Mesendoderm (in vitro differentiated cells): ENCODE measurements around the gene CEP112.

Experiments
- DNase-seq: peaks from one replicate; pipeline ENCODE4 v3.0.0; 2013
- H2AK5ac ChIP-seq: 2 replicates; pipeline ENCODE4 v1.6.1; 2013; ENCODE audit warnings: low read length, inconsistent platforms
- H2BK120ac ChIP-seq: 2 replicates; pipeline ENCODE4 v1.6.1; 2013; ENCODE audit warnings: low read depth, mild to moderate bottlenecking, low read length, moderate library complexity, mixed read lengths
- H2BK15ac ChIP-seq: replicated peaks from 2 replicates; pipeline ENCODE4 v1.6.1; 2013; ENCODE audit warnings: low read depth, mild to moderate bottlenecking, moderate library complexity
- H2BK5ac ChIP-seq: 2 replicates; pipeline ENCODE4 v1.6.1; 2013; ENCODE audit warnings: low read length, inconsistent platforms
- H3K18ac ChIP-seq: 2 replicates; pipeline ENCODE4 v1.6.1; 2013; ENCODE audit warnings: mild to moderate bottlenecking, low read length, mixed read lengths
- H3K23ac ChIP-seq: one replicate; pipeline ENCODE4 v1.6.1; 2013; ENCODE audit warnings: low read length
- H3K27ac ChIP-seq: 2 replicates; pipeline ENCODE4 v1.5.1; 2013; ENCODE audit warnings: low read depth, mild to moderate bottlenecking, inconsistent platforms, low read length, moderate library complexity
- H3K27me3 ChIP-seq: 2 replicates; pipeline ENCODE4 v1.6.1; 2013; ENCODE audit warnings: low read length, control low read depth, mild to moderate bottlenecking, inconsistent platforms; ENCODE audit not compliant: insufficient read depth, poor library complexity
- H3K36me3 ChIP-seq: 2 replicates; pipeline ENCODE4 v1.6.1; 2013; ENCODE audit warnings: low read length, inconsistent platforms; ENCODE audit not compliant: control insufficient read depth, insufficient read depth
- H3K4ac ChIP-seq: one replicate; pipeline ENCODE4 v1.6.1; 2013; ENCODE audit warnings: low read depth, mild to moderate bottlenecking, low read length, moderate library complexity
- H3K4me1 ChIP-seq: 2 replicates; pipeline ENCODE4 v1.6.1; 2013; ENCODE audit warnings: low read depth, low read length, inconsistent platforms; ENCODE audit not compliant: control insufficient read depth
- H3K4me2 ChIP-seq: 2 replicates; pipeline ENCODE4 v1.6.1; 2013; ENCODE audit warnings: low read length
- H3K4me3 ChIP-seq: 2 replicates; pipeline ENCODE4 v1.5.1; 2013; ENCODE audit warnings: mild to moderate bottlenecking, low read length
- H3K56ac ChIP-seq: one replicate; pipeline ENCODE4 v1.6.1; 2013; ENCODE audit warnings: low read length
- H3K79me1 ChIP-seq: 2 replicates; pipeline ENCODE4 v1.6.1; 2013; ENCODE audit warnings: low read length, inconsistent platforms
- H3K79me2 ChIP-seq: 2 replicates; pipeline ENCODE4 v1.6.1; 2013; ENCODE audit warnings: mild to moderate bottlenecking, low read length; ENCODE audit not compliant: control insufficient read depth, insufficient read depth
- H3K9ac ChIP-seq: 2 replicates; pipeline ENCODE4 v1.6.1; 2013; ENCODE audit warnings: low read length, inconsistent platforms
- H4K5ac ChIP-seq: one replicate; pipeline ENCODE4 v1.6.1; 2013; ENCODE audit warnings: low read length
- H4K8ac ChIP-seq: one replicate; pipeline ENCODE4 v1.6.1; 2013; ENCODE audit warnings: low read depth, mild to moderate bottlenecking, control low read depth, low read length, moderate library complexity
- WGBS: extraction: QIAGEN DNeasy Blood & Tissue Kit; methylation state at CpG from one replicate; pipeline ENCODE4 v1.1.7; 2013; ENCODE audit warnings: low lambda C conversion rate, missing lambda C conversion rate; ENCODE audit not compliant: insufficient coverage; ENCODE audit errors: extremely low coverage; 5-methylcytosine and 5-hydroxymethylcytosine counted together

CEP112 gene

DNA sequence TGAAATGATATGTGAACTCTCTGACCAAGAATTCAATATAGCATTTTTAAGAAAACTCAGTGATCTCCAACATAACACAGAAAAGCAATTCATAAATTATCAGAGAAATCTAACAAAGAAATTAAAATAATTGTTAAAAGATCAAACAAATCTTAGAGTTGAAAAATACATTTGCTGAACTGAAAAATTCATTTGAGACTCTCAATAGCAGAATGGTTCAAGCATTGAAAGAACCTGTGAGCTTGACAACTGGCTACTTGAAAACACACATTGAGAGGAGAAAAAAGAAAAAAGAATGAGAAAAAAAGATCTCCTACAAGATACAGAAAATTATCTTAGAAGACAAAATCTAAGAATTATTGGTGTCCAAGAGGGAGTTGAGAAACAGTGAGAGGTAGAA lies 203.5 kb downstream of the CEP112 start:
- H3K27me3 ChIP-seq = no peaks in the 10 kb centered on the region
- H2BK15ac ChIP-seq = no peak overlapping the region
- H3K79me2 ChIP-seq = no peaks in the 10 kb centered on the region
- no peak overlapping the region for H2BK5ac ChIP-seq
- no peak overlapping the region for H3K56ac ChIP-seq
- no peaks in the 10 kb centered on the region for H3K79me1 ChIP-seq
- no peaks in the 10 kb centered on the region for H3K36me3 ChIP-seq
- H3K9ac ChIP-seq = no peak overlapping the region
- H3K4ac ChIP-seq = no peak overlapping the region
- no peak overlapping the region for H4K5ac ChIP-seq
- H2AK5ac ChIP-seq = no peak overlapping the region
- no peak for DNase-seq
- H3K4me2 ChIP-seq = no peak overlapping the region
- no peak overlapping the region for H2BK120ac ChIP-seq
- no peak overlapping the region for H3K4me3 ChIP-seq
- no peak overlapping the region for H3K23ac ChIP-seq
- no peak overlapping the region for H4K8ac ChIP-seq
- no peaks in the 10 kb centered on the region for H3K4me1 ChIP-seq
- H3K27ac ChIP-seq = no peak overlapping the region
- no peak overlapping the region for H3K18ac ChIP-seq

DNA sequence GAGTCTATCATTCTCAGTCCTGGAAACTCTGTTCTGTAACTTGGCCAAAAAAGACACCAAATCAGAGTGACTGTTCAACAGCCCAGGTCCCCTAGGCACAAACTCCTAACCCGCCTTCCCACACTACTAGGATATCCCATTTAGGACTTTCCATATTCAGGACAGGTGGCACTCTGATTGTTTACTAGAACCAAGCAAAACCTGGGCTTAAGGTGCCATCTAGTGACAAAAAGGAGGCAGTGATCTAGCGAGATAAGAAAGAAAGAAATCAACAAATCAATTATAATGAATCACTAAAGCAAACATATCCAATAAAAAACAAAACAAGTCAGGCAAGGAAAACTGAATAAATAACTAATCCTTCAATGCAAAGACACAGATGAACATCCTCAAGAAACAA lies 203.9 kb downstream of the CEP112 start:
- Histone ChIP-seq H3K27ac (no peak overlapping the region), H3K9ac (no peak overlapping the region), H3K4ac (no peak overlapping the region), H3K79me1 (no peaks in the 10 kb centered on the region), H2BK5ac (no peak overlapping the region), H4K5ac (no peak overlapping the region), H3K4me2 (no peak overlapping the region), H4K8ac (no peak overlapping the region), H3K56ac (no peak overlapping the region), H3K23ac (no peak overlapping the region), H2BK120ac (no peak overlapping the region), H3K4me3 (no peak overlapping the region), H3K27me3 (no peaks in the 10 kb centered on the region), H3K36me3 (no peaks in the 10 kb centered on the region), H3K4me1 (no peaks in the 10 kb centered on the region), H2BK15ac (no peak overlapping the region), H3K18ac (no peak overlapping the region), H2AK5ac (no peak overlapping the region), H3K79me2 (no peaks in the 10 kb centered on the region)
- peak; percentile 77 for DNase-seq
- WGBS = no CpG with 5 or more reads among the region's 2 CpGs

DNA sequence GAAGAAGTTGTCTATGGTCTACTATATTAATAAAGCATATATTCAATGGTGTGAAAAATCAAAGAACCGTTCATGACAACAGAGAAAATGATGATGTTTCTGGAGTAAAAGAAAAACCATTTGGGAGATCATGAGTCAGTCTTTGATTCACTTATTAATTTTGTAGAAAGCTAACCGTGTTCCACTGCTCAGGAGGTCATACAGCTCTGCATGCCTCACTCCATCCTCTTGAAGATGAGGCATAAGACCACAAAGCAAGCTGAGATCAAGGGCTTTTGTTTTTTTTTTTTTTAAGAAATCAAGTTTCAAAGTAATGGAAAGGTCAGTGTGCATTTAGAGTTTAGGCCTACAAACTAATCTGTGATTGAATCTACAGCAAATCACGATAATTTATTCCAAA lies 206.4 kb downstream of the CEP112 start:
- H3K23ac ChIP-seq = no peak overlapping the region
- H3K4me1 ChIP-seq = no peaks in the 10 kb centered on the region
- H3K56ac ChIP-seq = no peak overlapping the region
- H3K27me3 ChIP-seq = no peaks in the 10 kb centered on the region
- no peak overlapping the region for H3K4ac ChIP-seq
- H3K27ac ChIP-seq = no peak overlapping the region
- no peaks in the 10 kb centered on the region for H3K36me3 ChIP-seq
- DNase-seq = no peak
- H3K18ac ChIP-seq = no peak overlapping the region
- H3K4me3 ChIP-seq = no peak overlapping the region
- no peak overlapping the region for H2AK5ac ChIP-seq
- WGBS = no CpG with 5 or more reads among the region's 3 CpGs
- H3K9ac ChIP-seq = no peak overlapping the region
- H3K79me1 ChIP-seq = no peaks in the 10 kb centered on the region
- H2BK5ac ChIP-seq = no peak overlapping the region
- H4K8ac ChIP-seq = no peak overlapping the region
- no peak overlapping the region for H2BK15ac ChIP-seq
- H4K5ac ChIP-seq = no peak overlapping the region
- no peak overlapping the region for H2BK120ac ChIP-seq
- no peaks in the 10 kb centered on the region for H3K79me2 ChIP-seq
- no peak overlapping the region for H3K4me2 ChIP-seq

DNA sequence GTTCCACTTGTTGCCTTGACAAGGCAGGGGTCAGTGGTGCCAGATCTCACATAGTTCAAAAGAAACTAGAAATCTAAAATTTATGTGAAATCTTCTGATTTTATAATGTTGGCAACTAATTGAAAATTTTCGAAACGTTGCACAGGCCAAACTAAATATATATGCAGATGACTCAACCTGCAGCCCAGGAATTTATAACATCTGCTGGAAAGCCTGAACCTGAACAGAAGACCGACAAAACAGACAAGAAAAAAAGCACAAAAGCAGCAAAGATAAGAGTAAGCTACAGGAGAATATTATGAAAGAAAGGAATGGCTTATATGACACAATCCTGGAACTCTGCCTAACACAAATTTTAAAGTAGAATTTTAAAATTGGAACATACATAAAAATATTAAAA lies 207.6 kb downstream of the CEP112 start:
- Histone ChIP-seq H3K36me3 (no peaks in the 10 kb centered on the region), H3K4ac (no peak overlapping the region), H3K79me2 (no peaks in the 10 kb centered on the region), H3K56ac (no peak overlapping the region), H3K23ac (no peak overlapping the region), H3K4me1 (no peaks in the 10 kb centered on the region), H3K79me1 (no peaks in the 10 kb centered on the region), H3K27me3 (no peaks in the 10 kb centered on the region), H2BK5ac (no peak overlapping the region), H2BK15ac (no peak overlapping the region), H3K18ac (no peak overlapping the region), H3K4me3 (no peak overlapping the region), H2AK5ac (no peak overlapping the region), H3K9ac (no peak overlapping the region), H4K8ac (no peak overlapping the region), H4K5ac (no peak overlapping the region), H3K27ac (no peak overlapping the region), H2BK120ac (no peak overlapping the region), H3K4me2 (no peak overlapping the region)
- no peak for DNase-seq
- no CpG with 5 or more reads among the region's 3 CpGs for WGBS

DNA sequence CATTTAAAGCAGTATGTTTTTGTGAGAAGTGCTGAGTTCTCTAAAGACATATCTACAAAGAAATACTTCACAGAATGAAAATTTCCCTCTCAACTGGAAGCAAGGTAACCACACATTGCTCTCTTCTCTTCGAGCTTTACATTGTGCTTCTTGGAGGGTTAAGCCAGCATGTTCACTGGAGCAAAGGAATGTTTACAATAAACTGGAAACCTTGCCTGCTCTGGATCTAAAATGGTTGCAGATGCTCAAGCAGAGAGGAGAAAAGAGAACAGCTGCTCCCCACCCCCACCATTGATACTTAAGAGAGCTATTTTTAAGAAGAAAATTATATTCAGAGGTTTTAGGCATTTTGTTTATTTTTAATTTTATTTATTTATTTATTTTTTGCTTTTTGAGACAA lies 213.1 kb downstream of the CEP112 start:
- Histone ChIP-seq H4K8ac (peak overlapping the region; percentile 86), H3K79me1 (no peaks in the 10 kb centered on the region), H3K27ac (no peak overlapping the region), H2AK5ac (no peak overlapping the region), H4K5ac (no peak overlapping the region), H2BK15ac (no peak overlapping the region), H3K4me3 (no peak overlapping the region), H3K23ac (no peak overlapping the region), H3K4me1 (no peaks in the 10 kb centered on the region), H3K56ac (no peak overlapping the region), H3K4ac (no peak overlapping the region), H3K18ac (no peak overlapping the region), H2BK5ac (no peak overlapping the region), H2BK120ac (no peak overlapping the region), H3K9ac (no peak overlapping the region), H3K27me3 (no peaks in the 10 kb centered on the region), H3K4me2 (no peak overlapping the region), H3K36me3 (no peaks in the 10 kb centered on the region), H3K79me2 (no peaks in the 10 kb centered on the region)
- DNase-seq = no peak
- no CpG with 5 or more reads among the region's 1 CpG for WGBS

DNA sequence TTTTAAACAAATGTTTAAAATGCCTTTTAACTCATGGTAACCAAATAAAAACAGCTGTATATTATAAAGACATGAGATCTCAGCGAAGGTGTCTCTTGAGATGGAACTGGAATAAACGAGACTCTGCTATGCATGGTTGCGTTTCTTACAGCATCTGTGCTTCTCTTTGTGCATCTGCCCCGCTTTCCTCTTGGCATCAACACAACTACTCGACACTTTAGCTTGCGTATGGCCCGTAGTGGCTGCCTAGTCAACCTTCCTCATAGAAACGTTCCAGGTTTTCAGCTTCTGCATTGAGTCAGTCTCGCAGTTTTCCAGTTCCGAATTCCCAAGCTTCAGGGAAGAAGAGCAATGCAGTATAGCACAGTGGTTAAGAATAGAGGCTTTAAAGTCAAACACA lies 214.9 kb downstream of the CEP112 start:
- no peak overlapping the region for H4K8ac ChIP-seq
- H3K79me1 ChIP-seq = no peaks in the 10 kb centered on the region
- H3K23ac ChIP-seq = no peak overlapping the region
- H2BK120ac ChIP-seq = no peak overlapping the region
- H3K4me2 ChIP-seq = no peak overlapping the region
- H3K56ac ChIP-seq = no peak overlapping the region
- H3K27me3 ChIP-seq = no peaks in the 10 kb centered on the region
- no peaks in the 10 kb centered on the region for H3K36me3 ChIP-seq
- H3K79me2 ChIP-seq = no peaks in the 10 kb centered on the region
- no peak overlapping the region for H2BK5ac ChIP-seq
- no peak for DNase-seq
- no peak overlapping the region for H3K18ac ChIP-seq
- no peak overlapping the region for H3K27ac ChIP-seq
- WGBS = no CpG with 5 or more reads among the region's 10 CpGs
- H3K4ac ChIP-seq = no peak overlapping the region
- no peak overlapping the region for H2AK5ac ChIP-seq
- no peak overlapping the region for H2BK15ac ChIP-seq
- H3K9ac ChIP-seq = no peak overlapping the region
- no peak overlapping the region for H4K5ac ChIP-seq
- no peaks in the 10 kb centered on the region for H3K4me1 ChIP-seq
- no peak overlapping the region for H3K4me3 ChIP-seq
